AG09319 (cell line): ENCODE measurements around the gene GALNT17.

Experiments used
- DNase-seq: peaks from one replicate; pipeline ENCODE4 v3.0.0-alpha.2; 2010; ENCODE audit warnings: low read depth; ENCODE audit errors: extremely low read depth
- TF ChIP-seq, protein P1 (sequence below): IDR thresholded peaks from 2 replicates; pipeline ENCODE4 v1.5.1; 2011; ENCODE audit warnings: low read depth, mild to moderate bottlenecking, inconsistent platforms, low read length, moderate library complexity

Gene GALNT17

DNA sequence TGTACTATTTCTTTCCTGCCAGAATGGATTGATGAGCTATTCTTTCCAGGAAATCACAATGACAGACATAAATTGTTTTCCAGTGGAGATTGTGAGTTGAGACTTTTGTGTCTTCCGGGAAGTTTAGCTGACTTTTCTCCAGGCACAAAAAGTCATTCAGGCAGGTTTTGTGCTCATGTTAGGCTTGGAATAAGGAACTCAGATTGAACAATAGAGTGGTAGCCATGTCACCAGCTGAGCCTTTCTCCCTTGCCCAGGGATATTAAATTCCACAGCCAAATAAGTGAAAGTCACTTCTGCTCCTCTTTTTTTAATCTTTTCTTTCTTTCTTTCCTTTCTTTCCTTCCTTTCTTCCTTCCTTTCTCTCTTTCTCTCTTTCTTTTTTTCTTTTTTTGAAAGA, 559.6 kb downstream of the GALNT17 start:
- no peak for DNase-seq
- TF ChIP-seq, protein P1, sequence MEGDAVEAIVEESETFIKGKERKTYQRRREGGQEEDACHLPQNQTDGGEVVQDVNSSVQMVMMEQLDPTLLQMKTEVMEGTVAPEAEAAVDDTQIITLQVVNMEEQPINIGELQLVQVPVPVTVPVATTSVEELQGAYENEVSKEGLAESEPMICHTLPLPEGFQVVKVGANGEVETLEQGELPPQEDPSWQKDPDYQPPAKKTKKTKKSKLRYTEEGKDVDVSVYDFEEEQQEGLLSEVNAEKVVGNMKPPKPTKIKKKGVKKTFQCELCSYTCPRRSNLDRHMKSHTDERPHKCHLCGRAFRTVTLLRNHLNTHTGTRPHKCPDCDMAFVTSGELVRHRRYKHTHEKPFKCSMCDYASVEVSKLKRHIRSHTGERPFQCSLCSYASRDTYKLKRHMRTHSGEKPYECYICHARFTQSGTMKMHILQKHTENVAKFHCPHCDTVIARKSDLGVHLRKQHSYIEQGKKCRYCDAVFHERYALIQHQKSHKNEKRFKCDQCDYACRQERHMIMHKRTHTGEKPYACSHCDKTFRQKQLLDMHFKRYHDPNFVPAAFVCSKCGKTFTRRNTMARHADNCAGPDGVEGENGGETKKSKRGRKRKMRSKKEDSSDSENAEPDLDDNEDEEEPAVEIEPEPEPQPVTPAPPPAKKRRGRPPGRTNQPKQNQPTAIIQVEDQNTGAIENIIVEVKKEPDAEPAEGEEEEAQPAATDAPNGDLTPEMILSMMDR: no peak

DNA sequence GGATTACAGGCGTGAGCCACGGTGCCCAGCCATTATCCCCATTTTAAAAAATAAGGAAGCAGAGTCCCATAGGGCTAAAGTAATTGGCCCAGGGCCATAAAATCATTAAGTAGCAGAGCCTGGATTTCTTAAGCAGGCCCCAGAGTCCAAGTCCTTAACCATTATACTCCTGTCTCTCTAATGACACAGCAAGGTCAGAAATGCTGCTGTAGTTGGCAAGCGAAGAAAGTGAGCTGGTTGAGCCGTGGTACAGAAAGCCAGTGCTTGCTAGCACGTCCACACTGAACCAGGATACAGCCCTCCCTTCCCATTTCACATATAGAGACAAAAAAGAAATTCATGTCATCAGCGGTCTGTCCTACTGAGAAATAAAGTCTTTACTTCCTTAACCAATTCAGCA, 562.7 kb downstream of the GALNT17 start:
- TF ChIP-seq, protein P1: no peak
- no peak for DNase-seq

DNA sequence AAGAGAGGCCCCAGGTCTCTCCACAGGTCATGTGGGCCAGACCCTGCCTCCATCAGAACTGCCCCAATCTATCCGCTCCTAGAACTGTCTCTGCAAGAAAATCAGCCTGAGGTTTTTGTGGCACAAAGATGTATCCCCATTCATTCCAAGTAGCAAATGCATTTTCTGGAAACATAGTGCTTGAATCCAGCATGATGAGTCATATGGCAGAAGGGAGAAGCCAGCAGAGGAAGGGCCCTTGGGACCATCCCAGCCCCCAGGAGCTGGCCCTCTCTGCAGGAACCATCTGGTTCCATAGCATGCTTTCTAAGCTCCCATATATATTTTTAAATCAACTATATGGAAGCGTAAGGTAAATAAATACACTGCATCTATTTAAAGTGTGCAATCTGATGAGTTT, 563.2 kb downstream of the GALNT17 start:
- no peak for DNase-seq
- TF ChIP-seq, protein P1: no peak

DNA sequence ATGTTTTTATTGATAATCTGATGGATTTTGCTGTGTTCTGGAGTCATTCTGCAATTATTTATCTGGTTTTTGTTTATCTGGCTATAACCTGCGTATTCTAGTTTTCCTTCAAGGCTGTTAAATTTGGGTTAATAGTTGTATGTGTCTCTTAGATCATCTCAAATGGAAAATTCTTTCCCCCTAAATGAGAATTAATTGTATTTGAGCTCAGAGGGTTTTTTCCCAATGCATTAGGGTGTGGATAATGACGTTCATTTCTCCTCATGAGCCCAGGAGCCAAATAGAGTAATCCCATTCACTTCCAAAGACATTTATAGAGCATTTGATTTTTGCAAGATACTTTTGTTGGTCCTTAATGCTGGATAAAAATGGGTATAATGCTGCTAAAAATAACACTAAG, 564.6 kb downstream of the GALNT17 start:
- TF ChIP-seq, protein P1: no peak
- DNase-seq: no peak

DNA sequence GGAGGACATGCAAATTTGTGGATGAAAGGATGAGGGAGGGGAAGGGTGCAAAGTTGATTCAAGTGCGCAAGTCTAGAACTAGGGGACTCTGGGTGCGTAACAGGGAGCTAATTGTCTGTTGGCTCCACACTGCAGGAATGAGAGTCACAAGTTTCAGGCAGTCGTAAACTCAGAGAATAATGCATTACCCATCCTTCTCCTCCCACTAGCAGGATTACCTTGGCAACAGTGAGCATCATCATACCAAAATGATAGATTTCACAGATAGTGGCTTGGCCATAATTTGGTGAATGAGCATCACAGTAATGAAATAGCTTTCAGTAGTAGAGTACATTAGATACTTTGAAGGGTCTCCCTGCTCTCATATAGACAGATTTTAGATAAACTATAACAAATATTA, 565.5 kb downstream of the GALNT17 start:
- TF ChIP-seq, protein P1: no peak

GRCh38 chr7:71705217-71705616, 573.3 kb downstream of the GALNT17 start:
- no peak for DNase-seq

More for the DNA sequence above, 565.5 kb downstream of the GALNT17 start:
- DNase-seq: no peak

GRCh38 chr7:71705901-71706596, 574.1 kb downstream of the GALNT17 start:
- TF ChIP-seq, protein P1: no peak
- no peak for DNase-seq

More at GRCh38 chr7:71705217-71705616, 573.3 kb downstream of the GALNT17 start:
- TF ChIP-seq, protein P1: no peak
